Measurements from ENCODE around the gene RBM20. TPM values are rescaled to one million over a fixed set of nuclear protein-coding genes. Genes with fewer than 3 reads are reported as not detected.
"Not testable (repeated sequence)": the region's sequence is repeated elsewhere in the genome, so short reads cannot be mapped to it uniquely, and the experiment has no call there.

Gene RBM20
- total RNA-seq, 2 donors from 2014 or later = 51.7 to 59.9 TPM

- DNase-seq (ENCODE audit: low spot score) = no peak
- no peak for TF ChIP-seq CTCF (IDR thresholded peaks at IDR 0.05)
- peak overlapping the region; percentile 60 to 74 for H3K27ac ChIP-seq
Measured at GRCh38 chr10:110609605-110610004, 34.5 kb upstream of the RBM20 start.

GRCh38 chr10:110610308-110610774 lies 33.8 kb upstream of the RBM20 start:
- Histone ChIP-seq H3K27me3 (no peaks in the 10 kb centered on the region), H3K4me3 (no peak overlapping the region), H3K36me3 (no peaks in the 10 kb centered on the region), H3K4me1 (peaks cover 0 to 4% of the 10 kb centered on the region in 2 donors), H3K9me3 (no peaks in the 10 kb centered on the region), H3K27ac (peak overlapping the region; percentile 60 to 74)
- DNase-seq (ENCODE audit: low spot score) = no peak
- TF ChIP-seq CTCF (IDR thresholded peaks at IDR 0.05) = peak; percentile 77 to 83

More at GRCh38 chr10:110609605-110610004, 34.5 kb upstream of the RBM20 start:
- no peaks in the 10 kb centered on the region for H3K9me3 ChIP-seq
- peaks cover 0 to 4% of the 10 kb centered on the region in 2 donors for H3K4me1 ChIP-seq
- H3K27me3 ChIP-seq = no peaks in the 10 kb centered on the region
- no peak overlapping the region for H3K4me3 ChIP-seq
- H3K36me3 ChIP-seq = peaks cover 6% of the 10 kb centered on the region

GRCh38 chr10:110610781-110611180 lies 33.4 kb upstream of the RBM20 start:
- H3K36me3 ChIP-seq; H3K4me3 ChIP-seq; H3K27me3 ChIP-seq; H3K9me3 ChIP-seq; H3K4me1 ChIP-seq; DNase-seq (ENCODE audit: low spot score): not testable (repeated sequence)
- H3K27ac ChIP-seq = peak overlapping the region in 1 of 2 donors; percentile 74

GRCh38 chr10:110612087-110612486 lies 32.0 kb upstream of the RBM20 start:
- H3K27ac ChIP-seq = no peak overlapping the region
- H3K27me3 ChIP-seq = no peaks in the 10 kb centered on the region
- no peaks in the 10 kb centered on the region for H3K36me3 ChIP-seq
- peaks cover 0 to 4% of the 10 kb centered on the region in 2 donors for H3K4me1 ChIP-seq
- no peaks in the 10 kb centered on the region for H3K9me3 ChIP-seq
- no peak for DNase-seq (ENCODE audit: low spot score)
- no peak overlapping the region for H3K4me3 ChIP-seq
- no peak for TF ChIP-seq CTCF (IDR thresholded peaks at IDR 0.05)

- Histone ChIP-seq H3K9me3 (no peaks in the 10 kb centered on the region), H3K27ac (no peak overlapping the region), H3K4me1 (peaks cover 0 to 4% of the 10 kb centered on the region in 2 donors), H3K27me3 (no peaks in the 10 kb centered on the region), H3K36me3 (no peaks in the 10 kb centered on the region), H3K4me3 (no peak overlapping the region)
- TF ChIP-seq CTCF (IDR thresholded peaks at IDR 0.05) = no peak
- DNase-seq (ENCODE audit: low spot score) = no peak
Measured at GRCh38 chr10:110612629-110613028, 31.5 kb upstream of the RBM20 start.

- Histone ChIP-seq H3K4me1 (peaks cover 0 to 4% of the 10 kb centered on the region in 2 donors), H3K4me3 (no peak overlapping the region), H3K9me3 (no peaks in the 10 kb centered on the region), H3K36me3 (no peaks in the 10 kb centered on the region), H3K27me3 (no peaks in the 10 kb centered on the region), H3K27ac (no peak overlapping the region)
- TF ChIP-seq CTCF (IDR thresholded peaks at IDR 0.05) = no peak
- DNase-seq (ENCODE audit: low spot score) = no peak
Measured at GRCh38 chr10:110613341-110613995, 30.7 kb upstream of the RBM20 start.
